ENCODE data around the gene PTPRE.

DNA sequence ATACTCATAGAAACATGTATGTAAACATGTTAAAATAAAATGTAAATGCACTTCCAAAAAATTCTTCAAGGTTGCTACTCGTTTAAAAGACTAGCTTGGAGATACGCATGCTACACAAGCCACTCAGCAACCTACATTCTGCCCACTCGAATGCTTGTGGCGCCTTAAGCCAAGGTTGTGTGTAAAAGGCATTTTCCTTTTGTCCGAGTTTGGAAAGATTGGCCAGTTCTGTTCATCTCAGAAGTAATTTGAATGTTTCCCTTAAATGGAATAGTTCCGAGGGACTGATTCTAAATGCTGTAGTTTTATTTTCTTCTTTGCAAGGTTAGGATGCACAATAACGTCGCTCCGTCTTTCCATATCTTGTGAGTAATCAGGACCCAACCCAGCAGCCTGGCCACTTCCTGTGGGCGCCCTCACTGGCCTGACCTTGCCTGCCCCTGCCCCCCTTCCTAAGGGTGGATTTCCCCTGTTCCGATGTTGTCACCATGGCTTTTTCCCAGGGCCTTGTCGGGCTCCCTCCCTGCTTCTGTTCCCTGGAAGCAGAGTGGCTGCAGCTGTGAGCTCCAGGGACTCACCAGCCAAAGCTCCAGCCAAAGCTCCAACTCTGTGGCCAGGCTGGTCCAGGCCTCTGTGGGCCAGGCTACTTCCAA lies 70.6 kb downstream of the PTPRE start:
- TF ChIP-seq, protein P1, sequence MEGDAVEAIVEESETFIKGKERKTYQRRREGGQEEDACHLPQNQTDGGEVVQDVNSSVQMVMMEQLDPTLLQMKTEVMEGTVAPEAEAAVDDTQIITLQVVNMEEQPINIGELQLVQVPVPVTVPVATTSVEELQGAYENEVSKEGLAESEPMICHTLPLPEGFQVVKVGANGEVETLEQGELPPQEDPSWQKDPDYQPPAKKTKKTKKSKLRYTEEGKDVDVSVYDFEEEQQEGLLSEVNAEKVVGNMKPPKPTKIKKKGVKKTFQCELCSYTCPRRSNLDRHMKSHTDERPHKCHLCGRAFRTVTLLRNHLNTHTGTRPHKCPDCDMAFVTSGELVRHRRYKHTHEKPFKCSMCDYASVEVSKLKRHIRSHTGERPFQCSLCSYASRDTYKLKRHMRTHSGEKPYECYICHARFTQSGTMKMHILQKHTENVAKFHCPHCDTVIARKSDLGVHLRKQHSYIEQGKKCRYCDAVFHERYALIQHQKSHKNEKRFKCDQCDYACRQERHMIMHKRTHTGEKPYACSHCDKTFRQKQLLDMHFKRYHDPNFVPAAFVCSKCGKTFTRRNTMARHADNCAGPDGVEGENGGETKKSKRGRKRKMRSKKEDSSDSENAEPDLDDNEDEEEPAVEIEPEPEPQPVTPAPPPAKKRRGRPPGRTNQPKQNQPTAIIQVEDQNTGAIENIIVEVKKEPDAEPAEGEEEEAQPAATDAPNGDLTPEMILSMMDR (IDR thresholded peaks at IDR 0.05), result no peak
- no peak for TF ChIP-seq POLR2A (IDR thresholded peaks at IDR 0.05)

All from lower leg skin (tissue), 3 donors.